ENCODE results near the gene ZNF423.

DNA sequence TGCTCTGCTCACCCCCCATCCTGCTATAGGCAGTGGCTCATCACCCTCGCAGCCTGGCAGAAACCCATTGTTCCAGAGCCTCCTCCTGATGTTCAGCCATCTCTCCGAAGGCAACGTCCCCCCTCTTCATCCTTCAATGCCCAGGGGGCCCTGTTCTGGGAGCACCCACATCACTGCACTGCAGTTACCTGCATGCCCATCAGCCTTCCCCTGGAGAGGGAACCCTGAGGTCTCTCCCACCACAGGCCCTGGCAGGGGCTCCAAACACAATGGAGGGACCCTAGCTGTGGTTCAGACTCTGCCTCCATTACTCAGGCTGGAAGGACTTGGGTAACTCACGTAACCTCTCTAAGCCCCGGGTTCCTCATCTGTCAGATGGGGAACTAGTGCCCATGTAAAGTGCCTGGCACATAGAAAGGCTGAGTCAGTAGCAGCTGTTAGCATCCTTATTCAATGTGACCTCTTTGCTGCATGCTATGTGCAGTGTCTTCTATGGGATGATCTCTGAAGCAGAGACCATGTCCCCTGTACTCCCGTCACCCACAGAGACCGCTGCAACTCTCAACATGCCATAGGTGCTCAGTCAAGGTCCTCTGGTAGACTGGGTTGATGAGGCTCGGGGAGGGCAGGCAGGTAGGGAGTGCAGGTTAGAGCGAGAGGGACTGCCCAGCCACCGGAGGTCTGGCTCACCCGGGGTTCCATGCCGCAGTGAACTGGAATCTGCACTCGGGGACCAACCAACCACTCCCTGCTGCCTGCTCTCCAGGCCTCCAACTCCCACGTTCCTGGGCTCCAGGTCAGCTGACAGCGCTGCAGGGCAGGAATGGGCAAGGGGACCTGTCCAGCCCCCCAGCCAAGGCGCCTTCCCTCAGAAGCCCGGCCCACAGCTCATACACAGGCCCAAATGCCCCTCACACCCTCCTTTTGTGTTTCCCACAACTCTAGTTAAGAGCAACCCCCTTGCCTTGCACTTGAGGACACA is 233.2 kb downstream of the ZNF423 start:
- TF ChIP-seq, protein P1, sequence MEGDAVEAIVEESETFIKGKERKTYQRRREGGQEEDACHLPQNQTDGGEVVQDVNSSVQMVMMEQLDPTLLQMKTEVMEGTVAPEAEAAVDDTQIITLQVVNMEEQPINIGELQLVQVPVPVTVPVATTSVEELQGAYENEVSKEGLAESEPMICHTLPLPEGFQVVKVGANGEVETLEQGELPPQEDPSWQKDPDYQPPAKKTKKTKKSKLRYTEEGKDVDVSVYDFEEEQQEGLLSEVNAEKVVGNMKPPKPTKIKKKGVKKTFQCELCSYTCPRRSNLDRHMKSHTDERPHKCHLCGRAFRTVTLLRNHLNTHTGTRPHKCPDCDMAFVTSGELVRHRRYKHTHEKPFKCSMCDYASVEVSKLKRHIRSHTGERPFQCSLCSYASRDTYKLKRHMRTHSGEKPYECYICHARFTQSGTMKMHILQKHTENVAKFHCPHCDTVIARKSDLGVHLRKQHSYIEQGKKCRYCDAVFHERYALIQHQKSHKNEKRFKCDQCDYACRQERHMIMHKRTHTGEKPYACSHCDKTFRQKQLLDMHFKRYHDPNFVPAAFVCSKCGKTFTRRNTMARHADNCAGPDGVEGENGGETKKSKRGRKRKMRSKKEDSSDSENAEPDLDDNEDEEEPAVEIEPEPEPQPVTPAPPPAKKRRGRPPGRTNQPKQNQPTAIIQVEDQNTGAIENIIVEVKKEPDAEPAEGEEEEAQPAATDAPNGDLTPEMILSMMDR (IDR thresholded peaks at IDR 0.05; ENCODE audit: low read depth, low read length, poor library complexity, severe bottlenecking): no peak
- no peak for TF ChIP-seq EZH2phosphoT487 (IDR thresholded peaks at IDR 0.05; ENCODE audit: borderline replicate concordance, low read length)

All from DOHH2 (cell line).